ENCODE data around the gene MEAK7.
A peak's percentile ranks its signal among the peaks of the same experiment; 100 is the strongest.

The MEAK7 gene

DNA sequence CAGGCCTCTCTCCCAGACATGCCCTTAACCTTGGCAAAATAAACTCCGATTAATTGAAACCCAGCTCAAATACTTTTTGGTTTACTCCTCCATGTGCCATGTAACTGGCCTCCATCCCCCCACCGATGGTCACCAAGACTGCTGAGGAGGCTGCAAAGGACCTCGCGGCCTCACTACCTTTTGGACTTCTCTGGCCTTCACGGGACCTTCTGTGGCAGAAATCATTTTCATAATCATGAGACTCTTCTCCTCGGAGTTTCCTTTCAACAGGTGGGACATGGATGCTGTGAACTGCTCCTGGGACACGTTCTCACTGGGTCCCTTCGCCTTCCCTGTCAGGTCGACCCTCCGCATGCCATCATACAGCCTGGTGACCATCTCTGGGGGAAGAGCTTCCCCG is 9.0 kb downstream of the MEAK7 start:
- DNase-seq (ENCODE audit: low read depth, low spot score) = no peak

- no peak for DNase-seq (ENCODE audit: low read depth, low spot score)
Observed at GRCh38 chr16:84489131-84489530, 15.3 kb downstream of the MEAK7 start.

- DNase-seq (ENCODE audit: low read depth, low spot score) = no peak
Observed at GRCh38 chr16:84487358-84487757, 17.1 kb downstream of the MEAK7 start.

DNA sequence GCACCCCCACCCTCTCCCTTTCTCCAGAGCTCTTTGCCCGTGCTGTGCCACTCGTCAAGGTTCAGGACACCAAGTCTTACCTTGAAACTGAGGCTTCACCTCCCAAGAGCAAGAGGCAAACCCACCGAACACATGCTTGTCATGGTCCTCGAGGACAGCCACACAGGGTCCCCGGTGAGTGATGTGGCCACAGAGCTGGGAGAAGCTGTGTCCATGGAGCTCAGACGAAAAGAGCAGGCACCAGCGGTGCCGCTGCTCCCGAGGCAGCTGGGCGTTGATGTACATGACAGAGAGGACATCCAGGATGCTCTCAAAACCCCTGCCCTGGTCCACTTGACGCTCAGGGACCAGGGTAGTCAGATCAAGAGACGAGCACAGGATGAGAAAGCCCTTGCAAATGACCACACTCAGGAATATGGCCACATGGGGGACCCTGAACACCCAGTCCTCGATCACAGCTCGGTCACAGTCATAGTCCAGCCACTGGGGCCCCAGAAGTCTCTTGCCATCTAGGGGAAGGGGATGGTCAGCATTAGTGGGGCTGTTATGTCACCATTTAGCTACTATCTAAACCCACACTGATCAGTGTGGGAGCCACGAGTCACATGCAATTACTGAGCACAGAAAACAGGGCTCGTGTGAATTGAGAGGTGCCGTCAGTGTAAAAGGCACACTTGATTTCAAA is 17.8 kb downstream of the MEAK7 start:
- no peak for DNase-seq (ENCODE audit: low read depth, low spot score)

GRCh38 chr16:84486126-84486525 is 18.3 kb downstream of the MEAK7 start:
- no peak for DNase-seq (ENCODE audit: low read depth, low spot score)

DNA sequence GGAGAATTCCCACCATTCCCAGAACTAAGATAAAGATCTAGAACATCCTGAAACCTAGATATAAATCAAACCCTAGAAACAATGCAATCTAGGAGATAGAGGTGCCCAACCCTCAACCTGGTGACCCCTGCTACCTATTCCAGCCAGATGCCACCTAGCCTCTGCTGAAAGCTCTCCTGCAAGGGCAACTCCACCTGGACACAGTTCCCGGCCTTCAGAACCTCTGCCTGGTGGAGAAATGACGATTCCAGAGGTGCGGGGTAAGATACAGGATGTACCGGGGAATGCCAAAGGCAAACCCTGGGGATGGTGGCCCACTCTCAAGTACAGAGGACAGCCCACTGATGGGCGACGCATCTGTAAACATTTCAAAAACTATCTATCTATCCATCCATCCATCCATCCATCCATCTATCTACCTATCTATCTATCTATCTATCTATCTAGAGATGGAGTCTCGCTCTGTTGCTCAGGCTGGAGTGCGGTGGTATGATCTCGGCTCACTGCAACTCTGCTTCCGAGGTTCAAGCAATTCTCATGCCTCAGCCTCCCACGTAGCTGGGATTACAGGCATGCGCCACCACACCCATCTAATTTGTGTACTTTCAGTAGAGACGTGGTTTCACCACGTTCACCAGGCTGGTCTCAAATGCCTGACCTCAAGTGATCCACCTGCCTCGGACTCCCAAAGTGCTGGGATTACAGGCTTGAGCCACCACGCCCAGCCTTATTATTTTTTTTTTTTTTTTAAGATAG is 19.0 kb downstream of the MEAK7 start:
- no peak for DNase-seq (ENCODE audit: low read depth, low spot score)

DNA sequence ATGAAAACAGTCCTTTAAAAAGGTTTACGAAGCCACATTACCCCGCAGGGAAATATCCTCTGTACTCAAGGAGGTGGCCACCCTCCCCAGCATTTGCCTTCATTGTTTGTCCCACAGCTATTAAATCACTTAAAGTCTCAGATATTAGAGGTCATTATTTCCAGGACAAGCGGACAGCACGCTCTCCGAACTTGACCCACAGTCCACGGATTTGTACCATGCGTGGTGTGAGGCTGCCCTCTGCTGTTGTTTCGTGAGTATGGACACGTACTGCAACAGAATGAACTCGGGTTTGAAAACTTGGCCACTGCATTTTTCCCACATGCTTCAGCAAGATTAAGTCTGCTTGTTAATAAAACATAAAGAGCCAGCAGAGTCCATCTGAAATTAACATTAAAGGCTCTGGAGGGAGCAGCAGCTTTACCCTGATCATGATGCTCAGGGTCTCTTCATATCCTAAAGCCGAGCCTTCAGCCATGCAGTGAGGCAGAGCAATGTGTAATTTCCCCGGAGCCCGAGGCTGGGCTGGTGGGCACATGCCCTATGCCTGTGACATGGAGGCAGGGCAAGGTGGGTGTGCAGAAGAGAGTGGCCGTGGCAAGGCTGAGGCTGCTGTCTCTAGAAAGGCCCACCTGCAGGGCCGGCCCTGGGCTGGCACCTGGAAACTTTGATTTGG is 19.7 kb downstream of the MEAK7 start:
- peak; percentile 77 for DNase-seq (ENCODE audit: low read depth, low spot score)

DNA sequence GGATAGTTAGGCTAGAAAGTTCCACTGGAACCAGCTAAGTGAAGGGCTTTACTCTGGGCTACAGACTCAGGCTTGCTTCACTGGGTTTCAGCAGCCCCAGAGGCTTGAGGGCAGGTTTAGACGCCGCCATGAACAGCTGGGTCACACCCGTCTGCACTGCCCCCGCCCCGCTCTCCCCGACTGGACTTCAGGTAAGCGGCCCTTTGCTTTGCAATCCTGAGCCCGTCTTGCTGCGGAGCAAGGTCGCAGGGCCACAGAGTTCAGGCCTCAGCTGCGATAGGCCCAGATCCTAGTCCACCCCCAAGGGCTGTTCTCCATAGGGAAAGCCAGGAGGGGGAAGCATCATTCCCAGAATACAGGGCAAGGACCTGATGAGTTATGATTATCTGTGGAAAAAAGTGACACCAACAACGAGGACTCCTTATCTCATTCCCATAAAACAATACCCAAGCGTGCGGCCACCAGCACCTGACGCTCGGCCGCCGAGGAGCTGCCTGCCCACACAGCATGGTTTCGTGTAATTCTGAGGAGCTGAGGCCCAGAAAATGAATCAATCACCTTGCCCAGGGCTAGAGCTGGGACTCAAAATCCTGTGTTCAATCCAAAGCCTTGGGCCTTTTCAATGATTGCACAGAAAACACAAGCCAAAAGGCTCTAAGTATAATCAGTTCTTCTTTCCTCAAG is 20.4 kb downstream of the MEAK7 start:
- no peak for DNase-seq (ENCODE audit: low read depth, low spot score)

DNA sequence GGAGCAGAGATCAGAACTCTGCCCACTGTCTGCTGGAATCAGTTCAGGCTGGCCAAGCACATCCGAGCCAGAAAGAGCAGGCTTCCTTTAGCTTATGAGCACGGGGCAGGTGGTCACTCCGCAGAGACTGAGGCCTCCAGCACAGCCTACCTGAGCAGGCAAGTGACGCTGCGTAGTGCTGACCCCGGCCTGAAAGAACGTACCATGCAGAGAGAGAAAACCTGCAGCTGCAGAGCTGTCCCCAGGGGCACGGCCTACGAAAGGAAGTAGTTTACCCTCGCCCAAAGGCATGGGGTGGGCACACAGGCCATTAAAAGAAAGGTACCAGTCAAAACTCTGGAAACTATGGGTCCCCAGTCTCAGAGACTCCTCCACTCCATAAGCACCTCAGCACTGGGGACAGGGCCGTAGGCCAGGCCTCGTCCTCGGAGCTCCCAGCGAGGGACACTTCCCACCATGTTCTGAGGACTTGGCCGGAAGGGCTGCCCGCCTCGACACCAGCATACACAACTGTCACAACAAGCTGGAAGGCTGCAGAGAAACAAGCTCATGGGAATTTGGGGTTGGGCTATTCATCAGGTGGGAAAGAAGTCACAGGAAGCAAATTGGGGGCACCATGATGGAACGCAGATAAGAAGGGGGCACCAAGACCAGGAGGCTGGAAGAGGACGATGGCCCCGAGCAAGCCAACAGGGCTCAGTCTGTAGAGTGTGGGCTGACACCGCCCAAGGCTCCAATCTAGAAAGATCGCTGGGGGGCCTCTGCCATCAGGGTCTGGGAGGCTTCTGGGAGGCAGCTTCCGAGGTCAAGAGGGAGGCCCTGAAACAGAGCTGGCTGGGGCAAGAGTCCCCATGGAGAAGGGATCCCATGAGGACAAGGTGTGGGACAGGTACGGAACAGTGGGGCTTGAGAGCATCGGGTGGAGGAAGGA is 21.2 kb downstream of the MEAK7 start:
- no peak for DNase-seq (ENCODE audit: low read depth, low spot score)

GRCh38 chr16:84482001-84482891 is 22.2 kb downstream of the MEAK7 start:
- no peak for DNase-seq (ENCODE audit: low read depth, low spot score)

GRCh38 chr16:84481051-84481735 is 23.3 kb downstream of the MEAK7 start:
- no peak for DNase-seq (ENCODE audit: low read depth, low spot score)

DNA sequence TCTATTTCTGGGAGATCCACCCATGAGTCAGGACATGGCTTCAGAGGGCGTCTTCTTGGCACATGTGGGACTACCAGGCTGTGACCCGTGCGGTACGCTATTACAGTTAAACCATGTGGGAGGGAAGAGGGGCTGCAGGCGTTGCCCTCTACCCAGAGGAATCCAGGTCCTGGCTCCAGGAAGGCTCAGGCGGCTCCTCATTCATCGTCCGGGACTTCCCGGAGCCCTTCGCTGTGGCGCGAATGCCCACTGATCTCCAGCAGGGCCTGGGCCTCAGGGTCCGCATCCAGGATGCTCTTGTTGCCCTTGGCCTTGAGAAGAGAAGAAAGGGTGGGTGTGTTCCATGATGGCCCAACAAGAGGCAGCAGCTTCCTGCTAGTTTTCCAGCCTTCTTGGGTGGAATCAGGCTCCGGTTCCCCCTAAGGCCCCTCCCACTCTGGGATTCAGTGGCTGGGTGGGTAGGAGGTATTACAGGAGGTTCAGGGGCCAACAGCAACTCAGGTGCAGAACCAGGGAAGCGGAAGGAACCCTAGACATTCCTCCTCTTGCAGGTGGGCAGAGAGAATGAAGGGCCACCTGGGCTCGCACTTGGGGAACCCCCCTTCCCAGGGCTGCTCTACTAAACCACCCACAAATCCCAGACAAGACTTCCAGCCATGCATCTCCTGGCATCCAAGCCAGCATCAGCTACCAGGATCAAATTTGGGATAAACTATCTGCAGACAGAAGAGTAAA is 24.6 kb downstream of the MEAK7 start:
- DNase-seq (ENCODE audit: low read depth, low spot score) = no peak

DNA sequence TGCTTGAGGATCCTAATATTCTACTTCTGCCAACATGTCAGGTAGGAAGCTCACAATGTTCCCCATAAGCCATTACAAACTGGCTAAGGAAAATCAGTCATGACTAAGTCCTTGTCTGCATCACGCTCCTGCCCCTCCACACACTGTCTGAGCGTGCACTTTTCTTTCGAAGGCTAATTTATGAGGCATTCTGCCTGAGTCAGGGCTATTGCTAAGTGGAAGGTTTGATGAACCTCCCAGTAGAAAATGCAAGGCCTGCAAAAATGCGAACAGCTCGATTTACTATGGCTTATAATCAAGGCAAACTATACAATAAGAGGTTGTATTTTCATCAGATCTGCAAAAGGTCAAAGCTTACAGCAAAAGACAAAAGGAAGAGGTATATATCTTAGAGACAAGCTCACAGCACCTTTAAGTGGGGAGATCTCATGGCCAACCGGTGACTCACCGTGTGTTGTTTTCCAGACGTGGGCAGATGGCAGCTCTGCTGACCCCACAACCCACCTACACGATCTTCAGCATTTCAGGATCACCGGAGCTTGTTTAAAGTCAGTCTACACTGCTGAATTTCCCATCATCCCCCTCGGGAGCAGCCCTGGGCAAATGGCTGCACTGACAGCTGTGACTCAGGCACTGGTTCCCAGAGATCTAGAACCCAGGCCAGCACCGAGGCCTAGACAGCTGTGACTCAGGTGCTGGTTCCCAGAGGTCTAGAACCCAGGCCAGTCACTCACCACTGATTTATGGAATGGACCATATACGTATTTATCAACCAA is 26.1 kb downstream of the MEAK7 start:
- DNase-seq (ENCODE audit: low read depth, low spot score) = peak; percentile 63

DNA sequence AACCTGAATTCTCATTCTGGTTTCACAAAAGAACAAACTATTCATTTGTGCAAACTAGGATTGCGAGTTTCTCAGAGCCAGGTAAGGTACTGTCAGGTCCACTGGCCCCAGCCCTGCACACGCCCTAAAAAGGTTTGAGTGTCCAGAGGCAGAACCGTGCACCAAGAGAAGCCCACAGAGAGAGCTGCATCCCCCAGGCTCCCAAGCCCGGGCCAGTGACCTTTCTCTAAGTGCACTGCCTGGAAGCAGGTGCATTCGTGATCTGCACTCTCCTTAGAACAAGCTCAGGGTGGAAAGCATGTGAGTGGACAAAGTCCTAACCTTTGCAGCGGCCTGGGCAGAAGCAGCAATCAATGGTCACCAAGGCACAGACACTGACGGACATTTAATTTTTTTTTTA is 26.8 kb downstream of the MEAK7 start:
- DNase-seq (ENCODE audit: low read depth, low spot score) = no peak

DNA sequence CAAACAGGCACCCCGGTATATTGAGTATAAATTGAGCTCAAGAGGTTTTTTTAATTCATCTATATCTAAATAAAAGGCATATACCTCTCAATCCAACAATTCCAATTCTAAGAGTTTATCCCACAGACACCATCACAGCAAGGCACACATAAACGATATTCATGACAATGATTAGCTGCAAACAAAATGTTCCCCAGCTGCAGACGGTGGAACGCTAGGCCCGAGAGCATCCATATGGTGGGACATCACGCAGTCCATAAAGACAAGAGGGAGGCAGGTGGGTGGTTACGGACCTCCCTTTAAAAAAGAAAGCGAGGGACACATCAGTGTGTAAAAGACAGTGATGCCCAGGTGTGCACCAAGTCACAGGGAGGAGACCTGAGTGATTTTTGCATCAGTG is 28.1 kb downstream of the MEAK7 start:
- DNase-seq (ENCODE audit: low read depth, low spot score) = no peak

DNA sequence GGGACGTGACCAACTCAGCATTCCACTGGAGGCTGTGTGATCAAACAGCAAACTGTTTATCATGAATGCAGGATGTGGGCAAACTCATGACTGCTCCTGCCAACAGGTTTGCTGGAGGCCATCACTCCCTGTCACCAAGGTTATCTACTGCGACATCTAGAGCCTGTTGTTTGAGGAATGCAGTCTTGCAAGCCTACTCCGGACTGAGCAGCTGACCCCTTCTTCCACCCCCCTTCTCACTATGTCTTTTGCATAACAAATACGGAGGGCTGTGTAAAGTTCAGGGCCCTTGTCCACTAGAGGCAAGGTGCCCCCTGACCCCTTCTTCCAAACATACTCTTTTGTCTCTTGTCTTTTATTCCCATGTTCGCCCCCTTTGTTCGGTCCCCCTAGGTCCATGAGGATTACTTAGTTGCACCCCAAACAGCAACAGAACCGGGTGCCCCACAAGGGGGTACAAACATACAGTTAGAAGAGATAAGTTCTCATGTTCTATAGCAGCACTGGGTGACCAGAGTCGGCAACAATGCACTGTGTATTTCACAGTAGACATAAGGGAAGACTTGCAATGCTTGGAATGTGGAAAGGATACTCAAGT is 28.7 kb downstream of the MEAK7 start:
- DNase-seq (ENCODE audit: low read depth, low spot score) = no peak

- DNase-seq (ENCODE audit: low read depth, low spot score) = no peak
Observed at GRCh38 chr16:84471966-84472365, 32.5 kb downstream of the MEAK7 start.

- DNase-seq (ENCODE audit: low read depth, low spot score) = no peak
Observed at GRCh38 chr16:84471316-84471715, 33.1 kb downstream of the MEAK7 start.
